Prostate gland (tissue), 2 donors: ENCODE measurements around the gene KCNA4. TPM values are rescaled to one million over a fixed set of nuclear protein-coding genes. Genes with fewer than 3 reads are reported as not detected.

Experiments
- DNase-seq: peaks from one replicate; pipeline ENCODE4 v3.0.0-alpha.2; 2019; ENCODE audit warnings: low spot score
- H3K27ac ChIP-seq, 2 donors: fragments of 200-600 bp; sonication (generic); 2 replicates each; pipeline ENCODE4 v1.5.1; 2017 to 2019
- H3K27me3 ChIP-seq: fragments of 200-600 bp; sonication (generic); replicated peaks from 2 replicates; pipeline ENCODE4 v1.5.1; 2019; ENCODE audit not compliant: insufficient read depth
- H3K36me3 ChIP-seq, 2 donors: fragments of 200-600 bp; sonication (generic); 1 replicate in 1 of 2; 2 replicates in 1 of 2; pipeline versions ENCODE4 v1.5.1 to v1.8.1; 2017 to 2019
- H3K4me1 ChIP-seq: fragments of 200-600 bp; sonication (generic); replicated peaks from 2 replicates; pipeline ENCODE4 v1.5.1; 2019
- H3K4me3 ChIP-seq, 2 donors: fragments of 200-600 bp; sonication (generic); 2 replicates each; pipeline ENCODE4 v1.5.1; 2017 to 2019
- H3K9me3 ChIP-seq: fragments of 200-600 bp; sonication (generic); 2 replicates; pipeline ENCODE4 v1.5.1; 2017
- POLR2A ChIP-seq: fragments of 450-650 bp; IDR thresholded peaks from one replicate; pipeline ENCODE4 v1.6.1; 2016; ENCODE audit warnings: antibody characterized with exemption, mild to moderate bottlenecking
- POLR2AphosphoS5 ChIP-seq: sonication (generic); formaldehyde crosslinking; IDR thresholded peaks from one replicate; pipeline ENCODE4 v1.6.1; 2017; ENCODE audit warnings: antibody characterized with exemption
- whole genome bisulfite sequencing: methylation state at CpG from one replicate; pipeline ENCODE4 v1.1.5; 2018; 5-methylcytosine and 5-hydroxymethylcytosine counted together
- intact Hi-C: fragments of 100-400 bp; cut with DNase I; formaldehyde crosslinking; loops from one replicate; pipeline ENCODE4 v1.14.2; 2022
- total RNA-seq, 2 donors: library from RNA; depleted of rRNA; stranded (reverse); fragments of >200 nt; gene quantifications; one replicate each; pipeline ENCODE4 v1.1.0, GENCODE V29; 2016
- TF ChIP-seq, protein P1 (sequence below), 4 experiments: fragments of 200-600 bp in 2 of 4; fragments of 450-650 bp in 2 of 4; sonication (generic) in 2 of 4; IDR thresholded peaks; 1 replicate in 3 of 4; 2 replicates in 1 of 4; pipeline ENCODE4 v1.5.1; 2016 to 2019; ENCODE audit warnings: antibody characterized with exemption in 4 of 4, mild to moderate bottlenecking in 2 of 4, moderate library complexity in 2 of 4

KCNA4 gene
- under 1 TPM in 1 of 2 donors, not detected in 1; 0.51 TPM for total RNA-seq

DNA sequence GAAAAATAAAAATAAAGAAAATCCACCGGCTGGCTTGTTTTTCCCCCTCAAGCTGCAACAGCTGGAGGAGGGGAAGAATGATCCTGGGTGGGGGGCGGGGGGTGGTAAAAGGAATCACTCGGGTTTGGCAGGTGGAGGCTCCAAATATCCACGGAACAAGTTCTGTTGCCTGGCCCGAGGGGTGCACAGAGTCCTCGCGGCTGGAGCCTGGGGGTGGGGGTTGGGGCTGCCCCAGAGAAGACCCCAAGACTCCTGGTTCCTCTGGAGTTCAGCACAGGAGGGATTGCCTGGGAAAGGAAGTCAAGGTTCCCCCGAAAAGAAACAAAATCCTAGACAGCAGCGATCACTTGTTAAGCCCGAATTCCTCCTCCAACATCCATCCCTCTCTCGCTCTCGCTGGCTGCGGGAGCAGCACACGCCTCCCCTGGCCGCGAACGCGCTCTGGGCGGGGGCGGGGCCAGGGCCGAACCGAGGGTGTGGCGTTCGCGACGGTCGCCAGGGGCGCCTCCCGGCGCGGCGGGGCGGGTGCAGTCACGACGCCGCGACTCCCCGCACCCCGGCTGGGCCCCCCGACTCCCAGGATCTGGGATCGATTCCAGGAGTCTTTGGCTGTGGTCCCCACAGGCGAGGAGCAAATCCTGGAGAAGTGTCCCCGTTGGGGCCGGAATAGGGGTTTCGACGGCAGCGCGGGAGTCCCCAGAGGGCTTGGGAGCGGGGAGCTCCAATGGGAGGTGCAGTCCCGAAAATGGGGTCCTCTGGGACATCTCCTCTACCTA is at the start of gene KCNA4:
KCNA4 (minus strand) TSS at position 443 of the 776 bp plus-strand sequence. CDS start 4,352 bp downstream, outside the sequence.
- no peak for DNase-seq
- Histone ChIP-seq H3K4me3 (no peak within 1 kb of the TSS), H3K27me3 (peaks cover 9% of the 10 kb centered on the region), H3K36me3 (no peaks in the 10 kb centered on the region), H3K4me1 (no peaks in the 10 kb centered on the region), H3K27ac (no peak within 1 kb of the TSS), H3K9me3 (no peaks in the 10 kb centered on the region)
- no peak for TF ChIP-seq POLR2A
- no peak for TF ChIP-seq POLR2AphosphoS5
- TF ChIP-seq, protein P1, sequence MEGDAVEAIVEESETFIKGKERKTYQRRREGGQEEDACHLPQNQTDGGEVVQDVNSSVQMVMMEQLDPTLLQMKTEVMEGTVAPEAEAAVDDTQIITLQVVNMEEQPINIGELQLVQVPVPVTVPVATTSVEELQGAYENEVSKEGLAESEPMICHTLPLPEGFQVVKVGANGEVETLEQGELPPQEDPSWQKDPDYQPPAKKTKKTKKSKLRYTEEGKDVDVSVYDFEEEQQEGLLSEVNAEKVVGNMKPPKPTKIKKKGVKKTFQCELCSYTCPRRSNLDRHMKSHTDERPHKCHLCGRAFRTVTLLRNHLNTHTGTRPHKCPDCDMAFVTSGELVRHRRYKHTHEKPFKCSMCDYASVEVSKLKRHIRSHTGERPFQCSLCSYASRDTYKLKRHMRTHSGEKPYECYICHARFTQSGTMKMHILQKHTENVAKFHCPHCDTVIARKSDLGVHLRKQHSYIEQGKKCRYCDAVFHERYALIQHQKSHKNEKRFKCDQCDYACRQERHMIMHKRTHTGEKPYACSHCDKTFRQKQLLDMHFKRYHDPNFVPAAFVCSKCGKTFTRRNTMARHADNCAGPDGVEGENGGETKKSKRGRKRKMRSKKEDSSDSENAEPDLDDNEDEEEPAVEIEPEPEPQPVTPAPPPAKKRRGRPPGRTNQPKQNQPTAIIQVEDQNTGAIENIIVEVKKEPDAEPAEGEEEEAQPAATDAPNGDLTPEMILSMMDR (IDR thresholded peaks at IDR 0.05) = no peak
- whole genome bisulfite sequencing = 6% methylated on average over 16 of the region's 50 CpGs
- intact Hi-C loops = no loop called here

DNA sequence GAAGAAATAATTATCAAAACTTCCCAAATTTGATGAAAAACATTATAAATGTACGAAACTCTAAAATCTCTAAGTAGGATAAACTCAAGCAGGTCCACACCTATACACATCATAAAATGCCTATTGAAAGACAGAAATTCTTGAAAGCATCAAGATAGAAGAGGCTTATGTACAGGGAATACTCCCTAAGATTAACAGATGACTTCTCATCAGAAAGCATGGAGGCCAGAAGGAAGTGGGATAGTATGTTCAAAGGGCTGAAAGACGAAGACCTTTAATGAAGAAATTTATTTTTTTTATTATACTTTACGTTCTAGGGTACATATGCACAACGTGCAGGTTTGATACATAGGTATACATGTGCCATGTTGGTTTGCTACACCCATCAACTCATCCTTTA is 45.3 kb upstream of the KCNA4 start:
- Histone ChIP-seq H3K36me3 (no peaks in the 10 kb centered on the region), H3K9me3 (no peaks in the 10 kb centered on the region), H3K27ac (no peak overlapping the region), H3K4me1 (no peaks in the 10 kb centered on the region), H3K4me3 (no peak overlapping the region), H3K27me3 (no peaks in the 10 kb centered on the region)
- 78% methylated on average over 4 of the region's 4 CpGs for WGBS
- no peak for DNase-seq
- no peak for TF ChIP-seq POLR2AphosphoS5
- TF ChIP-seq, protein P1 (IDR thresholded peaks at IDR 0.05) = no peak
- TF ChIP-seq POLR2A = no peak
- intact Hi-C loops = no loop called here

DNA sequence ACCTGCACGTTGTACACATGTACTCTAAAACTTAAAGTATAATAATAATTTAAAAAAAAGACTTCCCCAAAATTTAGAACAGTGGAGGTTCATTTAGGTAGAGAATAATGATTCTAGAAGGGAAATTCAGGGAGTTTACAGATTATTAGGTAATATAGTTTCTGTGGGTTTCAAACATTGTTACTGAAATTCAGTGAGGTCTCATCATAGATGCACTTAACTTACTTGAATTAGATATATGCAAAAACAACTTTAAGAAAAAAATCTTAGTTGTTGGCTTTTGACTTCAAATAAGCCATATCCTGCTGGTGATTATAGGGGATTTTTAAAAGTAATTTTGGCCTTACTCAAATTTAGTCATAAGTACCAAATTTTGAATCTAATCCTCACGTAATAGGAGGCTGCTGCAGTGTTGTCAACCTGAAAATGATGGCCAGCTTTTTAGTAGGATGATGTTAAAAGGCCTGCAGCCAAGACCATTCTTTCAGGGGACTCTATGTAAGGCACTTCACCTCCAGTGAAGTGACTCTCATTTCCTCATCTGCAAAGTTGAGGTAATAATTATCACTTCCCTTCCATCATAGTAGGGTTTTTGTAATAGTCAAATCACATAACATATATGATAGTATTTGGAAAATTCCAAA is 42.5 kb upstream of the KCNA4 start:
- no peaks in the 10 kb centered on the region for H3K36me3 ChIP-seq
- no peak overlapping the region for H3K27ac ChIP-seq
- H3K4me1 ChIP-seq = no peaks in the 10 kb centered on the region
- TF ChIP-seq, protein P1 (IDR thresholded peaks at IDR 0.05) = no peak
- no peak for TF ChIP-seq POLR2AphosphoS5
- no peak for TF ChIP-seq POLR2A
- H3K9me3 ChIP-seq = no peaks in the 10 kb centered on the region
- WGBS = 92% methylated on average over 2 of the region's 2 CpGs
- DNase-seq = no peak
- intact Hi-C loops = no loop called here
- H3K27me3 ChIP-seq = no peaks in the 10 kb centered on the region
- no peak overlapping the region for H3K4me3 ChIP-seq

DNA sequence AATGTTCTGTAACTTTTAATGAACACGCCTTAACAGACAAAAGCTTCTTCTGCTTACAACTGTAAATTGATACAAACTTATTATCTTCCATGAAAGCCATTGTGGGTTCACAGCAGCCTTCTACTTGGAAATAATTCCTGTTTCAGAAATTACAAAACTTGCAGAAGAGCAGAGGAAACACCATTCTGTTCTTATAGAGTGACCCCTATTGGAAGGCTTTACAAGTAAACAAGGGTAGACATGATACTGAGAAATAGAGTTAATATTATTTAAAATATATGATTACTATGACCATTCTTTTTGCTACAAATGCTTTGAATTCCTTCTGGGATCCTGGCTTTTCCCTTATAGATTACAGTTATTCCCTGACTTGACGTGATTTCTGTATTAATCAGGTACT is 32.4 kb upstream of the KCNA4 start:
- TF ChIP-seq, protein P1 (IDR thresholded peaks at IDR 0.05) = no peak
- no peak for TF ChIP-seq POLR2A
- no peak for TF ChIP-seq POLR2AphosphoS5
- no peaks in the 10 kb centered on the region for H3K36me3 ChIP-seq
- H3K4me1 ChIP-seq = no peaks in the 10 kb centered on the region
- no peaks in the 10 kb centered on the region for H3K9me3 ChIP-seq
- H3K27me3 ChIP-seq = no peaks in the 10 kb centered on the region
- H3K27ac ChIP-seq = no peak overlapping the region
- intact Hi-C loops = no loop called here
- no peak for DNase-seq
- 40% methylated on average over 2 of the region's 2 CpGs for WGBS
- no peak overlapping the region for H3K4me3 ChIP-seq
